ENCODE results near the gene CT47C1.

GRCh38 chrX:119107206-119107605, 34.4 kb downstream of the CT47C1 start:
- no peak for TF ChIP-seq CREB1 (IDR thresholded peaks at IDR 0.05; ENCODE audit: low read depth)
- TF ChIP-seq EGR1 (IDR thresholded peaks at IDR 0.05), result no peak
- no peak for TF ChIP-seq EP300 (IDR thresholded peaks at IDR 0.05; ENCODE audit: borderline replicate concordance)

All from Ishikawa (cell line).